HepG2 (cell line): ENCODE results near the gene PSAP. TPM values are rescaled to one million over a fixed set of nuclear protein-coding genes. Genes with fewer than 3 reads are reported as not detected.

ENCODE experiments used
- CEBPB ChIP-seq: IDR thresholded peaks from 2 replicates; pipeline ENCODE4 v1.6.1; 2011; ENCODE audit warnings: low read depth, low read length, improper control_type of control experiment, borderline replicate concordance
- ETS1 ChIP-seq: sonication (generic); formaldehyde crosslinking; IDR thresholded peaks from 2 replicates; pipeline ENCODE4 v1.4.0; 2020; ENCODE audit warnings: missing genetic modification reagents
- HNRNPLL ChIP-seq: fragments of 200-400 bp; formaldehyde crosslinking; IDR thresholded peaks from 2 replicates; pipeline ENCODE4 v1.6.1; 2017; ENCODE audit warnings: mild to moderate bottlenecking, low read depth, low read length; ENCODE audit not compliant: poor library complexity, severe bottlenecking
- HOXA5 ChIP-seq: sonication (generic); formaldehyde crosslinking; IDR thresholded peaks from 2 replicates; pipeline ENCODE4 v1.4.0; 2020; ENCODE audit warnings: missing genetic modification reagents
- JDP2 ChIP-seq: sonication (generic); formaldehyde crosslinking; IDR thresholded peaks from 2 replicates; pipeline ENCODE4 v1.8.1; 2022; ENCODE audit warnings: missing genetic modification reagents, borderline replicate concordance
- MAX ChIP-seq: IDR thresholded peaks from 2 replicates; pipeline ENCODE4 v1.6.1; 2012; ENCODE audit warnings: inconsistent platforms
- PCBP2 ChIP-seq: fragments of 200-400 bp; formaldehyde crosslinking; optimal IDR thresholded peaks from 2 replicates; pipeline ENCODE3; 2018; ENCODE audit warnings: low read length, low read depth; ENCODE audit not compliant: poor library complexity, severe bottlenecking
- POGZ ChIP-seq: sonication (generic); formaldehyde crosslinking; IDR thresholded peaks from 2 replicates; pipeline ENCODE4 v1.4.0; 2020; ENCODE audit warnings: mild to moderate bottlenecking, missing genetic modification reagents
- PRDM15 ChIP-seq: sonication (generic); formaldehyde crosslinking; IDR thresholded peaks from 2 replicates; pipeline ENCODE4 v1.4.0; 2020; ENCODE audit warnings: missing genetic modification reagents
- RBFOX2 ChIP-seq: fragments of 200-400 bp; formaldehyde crosslinking; IDR thresholded peaks from 2 replicates; pipeline ENCODE4 v1.6.1; 2017; ENCODE audit warnings: low read depth, mild to moderate bottlenecking, low read length
- ZBTB1 ChIP-seq: sonication (generic); formaldehyde crosslinking; IDR thresholded peaks from 2 replicates; pipeline ENCODE4 v1.4.0; 2020; ENCODE audit warnings: missing genetic modification reagents, borderline replicate concordance
- ZFP41 ChIP-seq: sonication (generic); formaldehyde crosslinking; IDR thresholded peaks from 2 replicates; pipeline ENCODE4 v1.4.0; 2020; ENCODE audit warnings: mild to moderate bottlenecking, missing genetic modification reagents, borderline replicate concordance
- ZFP62 ChIP-seq: sonication (generic); formaldehyde crosslinking; IDR thresholded peaks from 2 replicates; pipeline ENCODE4 v1.4.0; 2020; ENCODE audit warnings: missing genetic modification reagents
- ZNF576 ChIP-seq: sonication (generic); formaldehyde crosslinking; IDR thresholded peaks from 2 replicates; pipeline ENCODE4 v1.4.0; 2020; ENCODE audit warnings: mild to moderate bottlenecking, missing genetic modification reagents
- ZUFSP ChIP-seq: sonication (generic); formaldehyde crosslinking; IDR thresholded peaks from 2 replicates; pipeline ENCODE4 v1.9.0; 2021; ENCODE audit warnings: missing genetic modification reagents, mild to moderate bottlenecking, borderline replicate concordance
- polyA plus RNA-seq, 8 experiments: library from polyadenylated mRNA; depleted of rRNA in 3 of 8; stranded (reverse) in 7 of 8; unstranded in 1 of 8; fragments of >200 nt; fragmentation: Illumina TruSeq in 4 of 8; extraction: Trizol in 4 of 8; gene quantifications; 2 replicates each; pipeline versions ENCODE4 v1.2.1 to v1.2.3, GENCODE V29; 2011 to 2016; ENCODE audit warnings: low read depth in 4 of 8, missing spikeins in 1 of 8, mixed read lengths in 1 of 8; ENCODE audit not compliant: insufficient read depth in 1 of 8
- total RNA-seq, 5 experiments: library from RNA; depleted of rRNA; stranded (reverse); fragments of >200 nt; fragmentation: Illumina TruSeq; extraction: Trizol; gene quantifications; 2 replicates each; pipeline ENCODE4 v1.2.3, GENCODE V29; 2016; ENCODE audit warnings: low read depth in 1 of 5
- TF ChIP-seq, protein P1 (sequence below): sonication (generic); formaldehyde crosslinking; IDR thresholded peaks from 2 replicates; pipeline ENCODE4 v1.4.0; 2020; ENCODE audit warnings: missing genetic modification reagents, borderline replicate concordance

PSAP gene
- total and polyA plus RNA-seq, 2 of the 13 experiments (the other 11 are each of a cell fraction or from before 2014, with no cell fraction given) = 323 to 643 TPM

DNA sequence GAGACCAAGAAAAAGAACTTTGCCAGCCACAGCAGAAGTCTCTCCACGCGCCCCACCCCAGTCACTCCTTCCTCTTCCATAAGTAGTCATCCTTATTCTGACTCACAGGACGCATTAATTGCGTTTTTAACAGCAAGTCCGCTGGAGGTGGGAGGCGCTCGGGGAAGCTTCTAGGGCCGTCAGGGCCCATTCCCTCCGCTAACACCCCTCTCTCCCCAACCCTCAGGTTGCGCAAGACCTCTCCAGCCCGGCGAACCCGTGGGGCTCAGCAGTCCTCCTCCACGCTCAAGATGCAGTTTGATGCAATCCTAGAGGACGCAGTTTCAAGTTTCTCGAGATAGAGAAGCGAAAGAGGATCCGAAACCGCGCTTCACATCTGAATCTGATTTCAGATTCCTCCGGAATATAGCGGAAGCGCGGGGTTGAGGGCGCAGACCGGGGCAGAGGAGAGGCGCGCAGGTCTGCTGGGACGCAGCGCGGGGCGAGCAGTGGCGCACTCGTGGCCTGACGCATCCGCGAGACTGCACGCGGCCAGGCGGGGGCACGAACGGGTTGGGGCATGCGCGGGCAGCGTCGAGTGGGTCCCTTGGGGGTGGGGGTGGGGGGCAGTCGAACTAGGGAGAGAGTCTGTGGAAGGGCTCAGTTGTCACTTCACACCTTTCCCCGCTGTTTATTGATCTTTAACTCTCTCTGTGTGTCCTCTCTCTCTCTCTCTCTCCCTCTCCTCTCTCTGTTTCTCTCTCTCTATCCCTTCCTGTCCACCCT is 37.8 kb upstream of the PSAP start (continued):
- no peak for TF ChIP-seq PRDM15 (CRISPR knock-in tag)
- no peak for TF ChIP-seq JDP2 (CRISPR knock-in tag)
- TF ChIP-seq RBFOX2 = no peak
- TF ChIP-seq MAX = peak; percentile 73
- 0 out of 2 replicates have a peak, but pooled peaks have one; percentile 41 for TF ChIP-seq HOXA5
- TF ChIP-seq ZFP62 = no peak
- TF ChIP-seq POGZ (CRISPR knock-in tag) = no peak
- no peak for TF ChIP-seq PCBP2
- TF ChIP-seq ZUFSP (CRISPR knock-in tag) = no peak
- TF ChIP-seq, protein P1, sequence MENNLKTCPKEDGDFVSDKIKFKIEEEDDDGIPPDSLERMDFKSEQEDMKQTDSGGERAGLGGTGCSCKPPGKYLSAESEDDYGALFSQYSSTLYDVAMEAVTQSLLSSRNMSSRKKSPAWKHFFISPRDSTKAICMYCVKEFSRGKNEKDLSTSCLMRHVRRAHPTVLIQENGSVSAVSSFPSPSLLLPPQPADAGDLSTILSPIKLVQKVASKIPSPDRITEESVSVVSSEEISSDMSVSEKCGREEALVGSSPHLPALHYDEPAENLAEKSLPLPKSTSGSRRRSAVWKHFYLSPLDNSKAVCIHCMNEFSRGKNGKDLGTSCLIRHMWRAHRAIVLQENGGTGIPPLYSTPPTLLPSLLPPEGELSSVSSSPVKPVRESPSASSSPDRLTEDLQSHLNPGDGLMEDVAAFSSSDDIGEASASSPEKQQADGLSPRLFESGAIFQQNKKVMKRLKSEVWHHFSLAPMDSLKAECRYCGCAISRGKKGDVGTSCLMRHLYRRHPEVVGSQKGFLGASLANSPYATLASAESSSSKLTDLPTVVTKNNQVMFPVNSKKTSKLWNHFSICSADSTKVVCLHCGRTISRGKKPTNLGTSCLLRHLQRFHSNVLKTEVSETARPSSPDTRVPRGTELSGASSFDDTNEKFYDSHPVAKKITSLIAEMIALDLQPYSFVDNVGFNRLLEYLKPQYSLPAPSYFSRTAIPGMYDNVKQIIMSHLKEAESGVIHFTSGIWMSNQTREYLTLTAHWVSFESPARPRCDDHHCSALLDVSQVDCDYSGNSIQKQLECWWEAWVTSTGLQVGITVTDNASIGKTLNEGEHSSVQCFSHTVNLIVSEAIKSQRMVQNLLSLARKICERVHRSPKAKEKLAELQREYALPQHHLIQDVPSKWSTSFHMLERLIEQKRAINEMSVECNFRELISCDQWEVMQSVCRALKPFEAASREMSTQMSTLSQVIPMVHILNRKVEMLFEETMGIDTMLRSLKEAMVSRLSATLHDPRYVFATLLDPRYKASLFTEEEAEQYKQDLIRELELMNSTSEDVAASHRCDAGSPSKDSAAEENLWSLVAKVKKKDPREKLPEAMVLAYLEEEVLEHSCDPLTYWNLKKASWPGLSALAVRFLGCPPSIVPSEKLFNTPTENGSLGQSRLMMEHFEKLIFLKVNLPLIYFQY (CRISPR knock-in tag) = no peak
- no peak for TF ChIP-seq ZNF576 (CRISPR knock-in tag)
- TF ChIP-seq ZFP41 (CRISPR knock-in tag) = no peak
- TF ChIP-seq CEBPB = peak; percentile 92
- no peak for TF ChIP-seq ETS1
- peak; percentile 51 for TF ChIP-seq HNRNPLL
- no peak for TF ChIP-seq ZBTB1 (CRISPR knock-in tag)
